GM12878 (cell line): ENCODE measurements around the gene CXADR. TPM values are rescaled to one million over a fixed set of nuclear protein-coding genes. Genes with fewer than 3 reads are reported as not detected.

Source experiments
- ATAC-seq: fragments of 200-7000 bp; cut with Tn5 transposase; 3 replicates; pipeline ENCODE4 v1.9.1; 2020; ENCODE audit warnings: mild to moderate bottlenecking, moderate library complexity
- BruUV-seq: library from RNA; stranded (reverse); fragments of 400-500 nt; replicated peaks from 2 replicates; lab custom pipeline; 2021; lab: Mats Ljungman, UMichigan
- CTCF ChIA-PET: fragments of 300-600 bp; sonication (Branson Sonifier 250); formaldehyde crosslinking; extraction: SDS; loops from one replicate; lab custom pipeline; 2021; ENCODE audit warnings: inconsistent platforms; lab: Yijun Ruan, JAX
- POLR2A ChIA-PET: fragments of 350-600 bp; formaldehyde crosslinking; extraction: SDS; loops from one replicate; lab custom pipeline; 2021; ENCODE audit warnings: inconsistent platforms; lab: Charles Lee
- RAD21 ChIA-PET: fragments of 300-600 bp; sonication (Branson Sonifier 250); formaldehyde crosslinking; loops from one replicate; lab custom pipeline; 2023; ENCODE audit warnings: antibody characterized with exemption; ENCODE audit not compliant: unreplicated experiment; lab: Charles Lee
- SMC1A ChIA-PET: fragments of 300-600 bp; sonication (Branson Sonifier 250); formaldehyde crosslinking; loops from one replicate; lab custom pipeline; 2023; ENCODE audit not compliant: unreplicated experiment, uncharacterized antibody; lab: Charles Lee
- DNase-seq: peaks from one replicate; pipeline ENCODE4 v3.0.0-alpha.2; 2011; ENCODE audit warnings: low read depth, low spot score
- FAIRE-seq: peaks from 3 replicates; lab custom pipeline; 2011; peaks lifted over from hg19 to GRCh38; lab: Jason Lieb, UNC
- H2AFZ ChIP-seq: 2 replicates; pipeline ENCODE4 v1.6.0; 2011; ENCODE audit warnings: low read depth, low read length, control low read depth; ENCODE audit not compliant: control insufficient read depth
- H3K27ac ChIP-seq: 2 replicates; pipeline ENCODE4 v1.5.1; 2011; ENCODE audit warnings: control low read depth; ENCODE audit not compliant: control insufficient read depth, insufficient read depth
- H3K27me3 ChIP-seq, 2 experiments: replicated peaks in 1 of 2; 2 replicates each; pipeline versions ENCODE4 v1.6.0 to v1.6.1; 2011; ENCODE audit warnings: low read length in 1 of 2; ENCODE audit not compliant: control insufficient read depth in 2 of 2, insufficient read depth in 2 of 2
- H3K36me3 ChIP-seq, 2 experiments: 2 replicates each; pipeline ENCODE4 v1.5.1; 2011; ENCODE audit warnings: low read length in 1 of 2; ENCODE audit not compliant: control insufficient read depth in 2 of 2, insufficient read depth in 2 of 2
- H3K4me1 ChIP-seq: 2 replicates; pipeline ENCODE4 v1.6.1; 2011; ENCODE audit warnings: mild to moderate bottlenecking, low read length, moderate library complexity, mixed read lengths; ENCODE audit not compliant: control insufficient read depth, insufficient read depth
- H3K4me2 ChIP-seq: 2 replicates; pipeline ENCODE4 v1.6.0; 2011; ENCODE audit warnings: control low read depth; ENCODE audit not compliant: control insufficient read depth, insufficient read depth
- H3K4me3 ChIP-seq: fragments of 200-600 bp; sonication (generic); 2 replicates; pipeline ENCODE4 v1.5.1; 2016
- H3K79me2 ChIP-seq: 2 replicates; pipeline ENCODE4 v1.6.0; 2011; ENCODE audit warnings: low read length; ENCODE audit not compliant: control insufficient read depth, insufficient read depth
- H3K9ac ChIP-seq: 2 replicates; pipeline ENCODE4 v1.8.0; 2011; ENCODE audit warnings: low read length, control low read depth, mixed read lengths; ENCODE audit not compliant: control insufficient read depth, insufficient read depth
- H3K9me3 ChIP-seq: replicated peaks from 3 replicates; pipeline ENCODE4 v1.5.1; 2011; ENCODE audit warnings: mild to moderate bottlenecking, low read length; ENCODE audit not compliant: control insufficient read depth, insufficient read depth
- H4K20me1 ChIP-seq: 2 replicates; pipeline ENCODE4 v1.6.0; 2011; ENCODE audit not compliant: control insufficient read depth, insufficient read depth
- ATF7 ChIP-seq: fragments of 450-650 bp; IDR thresholded peaks from 2 replicates; pipeline ENCODE4 v1.6.1; 2016; ENCODE audit warnings: low read depth, mild to moderate bottlenecking
- CEBPZ ChIP-seq: fragments of 150-350 bp; IDR thresholded peaks from 2 replicates; pipeline ENCODE4 v1.6.1; 2016; ENCODE audit warnings: low read depth, low read length
- CHD1 ChIP-seq: IDR thresholded peaks from 2 replicates; pipeline ENCODE4 v1.6.1; 2012; ENCODE audit warnings: low read depth, low read length, improper control_type of control experiment
- CREB1 ChIP-seq: IDR thresholded peaks from 2 replicates; pipeline ENCODE4 v1.6.1; 2012; ENCODE audit warnings: low read depth, mild to moderate bottlenecking, inconsistent platforms
- FOXK2 ChIP-seq: fragments of 450-650 bp; IDR thresholded peaks from 2 replicates; pipeline ENCODE4 v1.6.1; 2017; ENCODE audit warnings: mild to moderate bottlenecking, moderate library complexity
- FOXM1 ChIP-seq: IDR thresholded peaks from 2 replicates; pipeline ENCODE4 v1.6.1; 2012; ENCODE audit warnings: low read depth, mild to moderate bottlenecking, inconsistent platforms, low read length, moderate library complexity
- HDGF ChIP-seq: fragments of 450-650 bp; IDR thresholded peaks from 2 replicates; pipeline ENCODE4 v1.6.1; 2016; ENCODE audit warnings: antibody characterized with exemption
- MEF2B ChIP-seq: fragments of 450-650 bp; IDR thresholded peaks from 2 replicates; pipeline ENCODE4 v1.6.1; 2018; ENCODE audit warnings: mild to moderate bottlenecking, moderate library complexity; ENCODE audit not compliant: partially characterized antibody, poor library complexity, severe bottlenecking
- MYC ChIP-seq: IDR thresholded peaks from 2 replicates; pipeline ENCODE4 v1.6.1; 2011; ENCODE audit warnings: mild to moderate bottlenecking, low read length, moderate library complexity, inconsistent platforms; ENCODE audit not compliant: insufficient read depth, insufficient replicate concordance, insufficient read length, severe bottlenecking
- NFYA ChIP-seq: IDR thresholded peaks from 2 replicates; pipeline ENCODE4 v1.6.1; 2011; ENCODE audit warnings: low read depth, mild to moderate bottlenecking, low read length, improper control_type of control experiment, borderline replicate concordance
- NR2C2 ChIP-seq: IDR thresholded peaks from 2 replicates; pipeline ENCODE4 v1.6.1; 2011; ENCODE audit warnings: borderline replicate concordance, low read depth; ENCODE audit not compliant: control insufficient read depth, insufficient read length
- RAD21 ChIP-seq: IDR thresholded peaks from 2 replicates; pipeline ENCODE4 v1.6.1; 2011; ENCODE audit warnings: mild to moderate bottlenecking, low read depth, low read length, moderate library complexity; ENCODE audit not compliant: insufficient read depth
- RB1 ChIP-seq: fragments of 450-650 bp; formaldehyde crosslinking; IDR thresholded peaks from 2 replicates; pipeline ENCODE4 v1.6.1; 2017; ENCODE audit warnings: mild to moderate bottlenecking, borderline replicate concordance
- REST ChIP-seq: IDR thresholded peaks from 2 replicates; pipeline ENCODE4 v1.6.1; 2012; ENCODE audit warnings: mild to moderate bottlenecking, low read depth, low read length
- SPI1 ChIP-seq: IDR thresholded peaks from 2 replicates; pipeline ENCODE4 v1.6.1; 2011; ENCODE audit warnings: low read depth, mild to moderate bottlenecking, low read length, moderate library complexity, borderline replicate concordance; ENCODE audit not compliant: insufficient read depth
- SREBF2 ChIP-seq: IDR thresholded peaks from 2 replicates; pipeline ENCODE4 v1.6.1; 2012; ENCODE audit warnings: mild to moderate bottlenecking, low read length
- SUPT20H ChIP-seq: IDR thresholded peaks from 2 replicates; pipeline ENCODE4 v1.6.1; 2011; ENCODE audit warnings: low read depth, mild to moderate bottlenecking, low read length, moderate library complexity, borderline replicate concordance; ENCODE audit not compliant: control insufficient read depth
- WGBS: methylation state at CpG from one replicate; pipeline ENCODE4 v1.1.6; 2016; ENCODE audit warnings: low lambda C conversion rate; ENCODE audit not compliant: insufficient replicate concordance, insufficient coverage; ENCODE audit errors: missing lambda C conversion rate; 5-methylcytosine and 5-hydroxymethylcytosine counted together
- in situ Hi-C: fragments of 300-500 bp; cut with MboI; formaldehyde crosslinking; loops from 9 replicates; pipeline ENCODE4 v1.14.3; 2018; ENCODE audit warnings: mixed read lengths
- intact Hi-C: fragments of 100-400 bp; cut with micrococcal nuclease; formaldehyde crosslinking; loops from one replicate; pipeline ENCODE4 v1.14.2; 2022; ENCODE audit not compliant: unreplicated experiment
- polyA plus RNA-seq, 11 experiments: library from polyadenylated mRNA; depleted of rRNA in 4 of 11; unstranded in 6 of 11; stranded (reverse) in 5 of 11; fragments of >200 nt; fragmentation: Nextera tagmentation in 4 of 11; fragmentation: Illumina TruSeq in 1 of 11; extraction: Ambion mirVana in 4 of 11; extraction: Trizol in 1 of 11; gene quantifications; 1 replicate in 1 of 11; 2 replicates in 10 of 11; pipeline versions ENCODE4 v1.2.1 to v1.2.3, GENCODE V29; 2011 to 2016; ENCODE audit warnings: inconsistent platforms in 2 of 11, missing spikeins in 2 of 11, low read depth in 1 of 11
- total RNA-seq, 4 experiments: library from RNA; depleted of rRNA in 3 of 4; stranded (reverse); fragments of >200 nt in 3 of 4; fragmentation: Illumina TruSeq in 1 of 4; extraction: Trizol in 1 of 4; gene quantifications; 2 replicates each; pipeline versions ENCODE4 v1.2.1 to v1.2.3, GENCODE V29; 2013 to 2021

The CXADR gene
- total and polyA plus RNA-seq, 10 of the 15 experiments (the other 5 are each of a cell fraction or from before 2014, with no cell fraction given), result 0.01 to 0.64 (median 0.13) TPM

DNA sequence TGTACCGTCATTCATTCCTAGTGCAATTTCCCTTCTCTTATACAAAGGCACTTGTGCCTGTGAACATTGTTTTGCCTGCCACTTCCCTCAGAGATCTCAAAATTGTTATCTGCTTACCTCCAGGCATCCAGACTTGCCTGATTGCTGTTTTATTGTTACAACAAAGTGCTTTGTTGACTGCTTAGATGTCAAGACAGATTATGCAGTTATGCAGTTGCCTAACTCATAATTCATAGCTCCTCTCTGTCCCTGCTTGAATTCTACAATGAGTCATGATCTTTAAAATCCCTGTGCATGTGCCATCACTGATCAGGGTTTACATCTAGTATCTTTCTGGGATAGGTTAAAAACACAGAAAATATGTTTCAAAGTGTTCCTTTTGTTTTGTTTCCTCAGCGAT lies 24.5 kb downstream of the CXADR start (continued):
- TF ChIP-seq MEF2B (no peak), NFYA (no peak), NR2C2 (no peak), CEBPZ (no peak)

DNA sequence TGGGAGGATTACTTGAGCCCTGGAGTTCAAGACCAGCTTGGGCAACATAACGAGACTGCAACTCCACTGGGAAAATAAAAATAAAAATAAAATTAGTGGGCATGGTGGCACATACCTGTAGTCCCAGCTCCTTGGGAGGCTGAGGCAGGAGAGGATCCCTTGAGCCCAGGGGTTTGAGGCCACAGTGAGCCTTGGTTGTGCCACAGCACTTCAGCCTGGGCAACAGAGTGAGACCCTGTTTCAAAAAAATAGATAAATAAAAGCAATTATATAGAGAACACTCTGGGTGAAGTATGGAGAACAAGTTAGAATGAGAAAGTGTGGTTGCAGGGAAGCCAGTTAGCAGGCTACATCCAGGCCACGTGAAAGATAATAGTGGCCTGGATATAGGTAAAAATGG lies 25.7 kb downstream of the CXADR start:
- ATAC-seq (no peak), FAIRE-seq (peak; percentile 54), DNase-seq (no peak)
- Histone ChIP-seq H2AFZ (no peak overlapping the region), H3K9me3 (no peaks in the 10 kb centered on the region), H3K4me3 (no peak overlapping the region), H3K27me3 (no peaks in the 10 kb centered on the region), H3K36me3 (no peaks in the 10 kb centered on the region), H3K9ac (no peak overlapping the region), H3K27ac (no peak overlapping the region), H4K20me1 (no peaks in the 10 kb centered on the region), H3K79me2 (no peaks in the 10 kb centered on the region), H3K4me1 (no peaks in the 10 kb centered on the region), H3K4me2 (no peak overlapping the region)
- ChIA-PET SMC1A (no interaction called here), CTCF (interaction anchor here (1.6 kb wide), 1 partner anchor 151 kb away, joined by 3 read pairs; no protein-coding TSS in a partner anchor), RAD21 (no interaction called here), POLR2A (interaction anchor here (0.6 kb wide), 1 partner anchor 14 kb away, joined by 3 read pairs; no protein-coding TSS in a partner anchor)
- in situ Hi-C loops, result no loop called here
- BruUV-seq, result no TSS peak
- intact Hi-C loops, result no loop called here
- WGBS, result 12% methylated on average over 2 of the region's 2 CpGs
- no peak for TF ChIP-seq CREB1
- no peak for TF ChIP-seq MYC
- no peak for TF ChIP-seq ATF7
- TF ChIP-seq RAD21, result no peak
- no peak for TF ChIP-seq REST
- TF ChIP-seq FOXM1, result no peak
- no peak for TF ChIP-seq HDGF
- TF ChIP-seq RB1, result no peak
- TF ChIP-seq SPI1, result no peak
- no peak for TF ChIP-seq CHD1
- TF ChIP-seq FOXK2, result no peak
- TF ChIP-seq SREBF2, result no peak
- TF ChIP-seq SUPT20H, result no peak
